ENCODE data around the gene VSIG10L. TPM values are rescaled to one million over a fixed set of nuclear protein-coding genes. Genes with fewer than 3 reads are reported as not detected.

The VSIG10L gene
- total RNA-seq, 1 donor from 2014 or later: 4.2 TPM

DNA sequence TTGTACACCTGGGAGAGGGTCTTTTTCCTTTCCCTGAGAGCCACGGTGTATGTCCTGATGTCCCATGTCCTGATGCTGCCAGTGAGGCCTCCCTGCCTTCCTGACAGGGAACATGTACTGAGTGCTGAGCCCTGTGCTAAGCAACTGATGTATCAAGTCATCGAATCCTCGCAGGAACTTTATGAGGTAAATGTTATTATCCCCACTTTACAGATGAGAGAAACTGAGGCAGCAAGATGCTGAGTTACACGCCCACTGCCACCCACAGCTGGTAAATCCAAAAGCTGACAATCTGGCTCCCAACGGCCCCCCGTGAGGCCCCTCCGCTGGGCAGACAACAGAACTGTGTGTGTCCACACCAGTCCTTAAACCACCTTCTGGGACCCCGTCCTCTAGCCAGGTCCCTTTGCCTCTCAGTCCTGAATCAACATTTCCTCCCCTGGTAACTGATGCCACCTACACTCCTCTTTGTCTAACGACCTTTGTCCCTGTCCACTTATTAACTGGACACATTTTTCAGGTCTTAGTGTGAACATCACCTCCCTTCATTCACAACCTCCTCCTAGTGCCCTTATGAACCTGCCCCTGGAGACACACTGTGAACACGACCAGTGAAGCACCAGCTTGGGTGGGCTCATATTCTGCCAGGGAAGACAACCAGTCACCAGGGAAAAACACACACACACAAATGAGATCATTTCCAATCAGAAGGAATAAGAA, 5.4 kb upstream of the VSIG10L start:
- Mint-ChIP-seq H3K27me3 (ENCODE audit: low read depth, unreplicated experiment) (peaks cover 8% of the 10 kb centered on the region), H3K27ac (ENCODE audit: unreplicated experiment) (no peak overlapping the region), H3K9me3 (ENCODE audit: unreplicated experiment) (no peaks in the 10 kb centered on the region), H3K4me3 (ENCODE audit: unreplicated experiment) (no peak overlapping the region), H3K4me1 (ENCODE audit: low read depth, unreplicated experiment) (no peaks in the 10 kb centered on the region), H3K36me3 (ENCODE audit: low read depth, unreplicated experiment) (peaks cover 32% of the 10 kb centered on the region)
- DNase-seq (ENCODE audit: low read depth) (no peak), FAIRE-seq (no peak)
- H3K27me3 ChIP-seq (ENCODE audit: insufficient read depth, low read length): no peaks in the 10 kb centered on the region
- no peaks in the 10 kb centered on the region for H3K4me1 ChIP-seq (ENCODE audit: insufficient read depth, low read length)
- no peaks in the 10 kb centered on the region for H3K79me2 ChIP-seq (ENCODE audit: insufficient read depth, low read length)
- no peaks in the 10 kb centered on the region for H4K20me1 ChIP-seq (ENCODE audit: insufficient read depth, low read length)
- TF ChIP-seq, protein P1, sequence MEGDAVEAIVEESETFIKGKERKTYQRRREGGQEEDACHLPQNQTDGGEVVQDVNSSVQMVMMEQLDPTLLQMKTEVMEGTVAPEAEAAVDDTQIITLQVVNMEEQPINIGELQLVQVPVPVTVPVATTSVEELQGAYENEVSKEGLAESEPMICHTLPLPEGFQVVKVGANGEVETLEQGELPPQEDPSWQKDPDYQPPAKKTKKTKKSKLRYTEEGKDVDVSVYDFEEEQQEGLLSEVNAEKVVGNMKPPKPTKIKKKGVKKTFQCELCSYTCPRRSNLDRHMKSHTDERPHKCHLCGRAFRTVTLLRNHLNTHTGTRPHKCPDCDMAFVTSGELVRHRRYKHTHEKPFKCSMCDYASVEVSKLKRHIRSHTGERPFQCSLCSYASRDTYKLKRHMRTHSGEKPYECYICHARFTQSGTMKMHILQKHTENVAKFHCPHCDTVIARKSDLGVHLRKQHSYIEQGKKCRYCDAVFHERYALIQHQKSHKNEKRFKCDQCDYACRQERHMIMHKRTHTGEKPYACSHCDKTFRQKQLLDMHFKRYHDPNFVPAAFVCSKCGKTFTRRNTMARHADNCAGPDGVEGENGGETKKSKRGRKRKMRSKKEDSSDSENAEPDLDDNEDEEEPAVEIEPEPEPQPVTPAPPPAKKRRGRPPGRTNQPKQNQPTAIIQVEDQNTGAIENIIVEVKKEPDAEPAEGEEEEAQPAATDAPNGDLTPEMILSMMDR (IDR thresholded peaks at IDR 0.05; ENCODE audit: insufficient read depth, low read depth, low read length): no peak
- TF ChIP-seq EZH2 (IDR thresholded peaks at IDR 0.05; ENCODE audit: insufficient read depth, low read length): no peak
- H3K36me3 ChIP-seq (ENCODE audit: insufficient read depth, low read length): no peaks in the 10 kb centered on the region
- no peak overlapping the region for H3K9ac ChIP-seq (ENCODE audit: low read length)
- no peak overlapping the region for H3K4me2 ChIP-seq (ENCODE audit: low read length)
- H3K9me3 ChIP-seq (ENCODE audit: insufficient read depth, low read depth, low read length): no peaks in the 10 kb centered on the region
- H2AFZ ChIP-seq (ENCODE audit: low read depth, low read length): no peak overlapping the region
- no peak overlapping the region for H3K27ac ChIP-seq (ENCODE audit: low read depth, low read length)
- no peak overlapping the region for H3K4me3 ChIP-seq (ENCODE audit: insufficient read depth, low read depth, low read length)

DNA sequence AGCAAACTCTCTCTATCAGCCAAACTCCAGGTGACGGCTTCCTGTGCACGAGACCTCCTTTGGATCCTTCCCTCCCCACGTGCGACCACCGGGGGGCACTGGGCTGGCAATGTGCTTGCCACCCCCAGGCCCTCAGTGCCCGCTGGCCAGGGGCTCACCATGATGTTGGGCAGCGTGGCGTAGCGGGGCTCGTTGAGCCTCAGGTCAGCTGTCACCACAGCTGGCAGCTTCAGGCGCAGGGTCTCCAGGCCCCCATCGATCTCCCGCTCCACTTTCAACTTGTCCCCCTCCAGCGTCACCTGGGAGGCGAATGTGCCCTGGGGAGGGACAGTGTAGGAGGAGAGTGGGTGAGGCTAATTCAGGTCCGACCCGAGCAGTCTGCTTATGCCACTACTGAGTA, 4.8 kb upstream of the VSIG10L start:
- Mint-ChIP-seq H3K27me3 (ENCODE audit: low read depth, unreplicated experiment) (peaks cover 10% of the 10 kb centered on the region), H3K4me3 (ENCODE audit: unreplicated experiment) (no peak overlapping the region), H3K9me3 (ENCODE audit: unreplicated experiment) (no peaks in the 10 kb centered on the region), H3K36me3 (ENCODE audit: low read depth, unreplicated experiment) (peaks cover 26% of the 10 kb centered on the region), H3K4me1 (ENCODE audit: low read depth, unreplicated experiment) (no peaks in the 10 kb centered on the region), H3K27ac (ENCODE audit: unreplicated experiment) (no peak overlapping the region)
- Histone ChIP-seq H3K4me1 (ENCODE audit: insufficient read depth, low read length) (no peaks in the 10 kb centered on the region), H3K9me3 (ENCODE audit: insufficient read depth, low read depth, low read length) (no peaks in the 10 kb centered on the region), H3K27ac (ENCODE audit: low read depth, low read length) (no peak overlapping the region), H3K4me3 (ENCODE audit: insufficient read depth, low read depth, low read length) (no peak overlapping the region), H3K9ac (ENCODE audit: low read length) (no peak overlapping the region), H3K4me2 (ENCODE audit: low read length) (no peak overlapping the region), H4K20me1 (ENCODE audit: insufficient read depth, low read length) (no peaks in the 10 kb centered on the region), H3K36me3 (ENCODE audit: insufficient read depth, low read length) (no peaks in the 10 kb centered on the region), H3K27me3 (ENCODE audit: insufficient read depth, low read length) (no peaks in the 10 kb centered on the region), H2AFZ (ENCODE audit: low read depth, low read length) (no peak overlapping the region), H3K79me2 (ENCODE audit: insufficient read depth, low read length) (no peaks in the 10 kb centered on the region)
- TF ChIP-seq EZH2 (IDR thresholded peaks at IDR 0.05; ENCODE audit: insufficient read depth, low read length): no peak
- TF ChIP-seq, protein P1 (IDR thresholded peaks at IDR 0.05; ENCODE audit: insufficient read depth, low read depth, low read length): no peak
- no peak for DNase-seq (ENCODE audit: low read depth)
- FAIRE-seq: no peak

DNA sequence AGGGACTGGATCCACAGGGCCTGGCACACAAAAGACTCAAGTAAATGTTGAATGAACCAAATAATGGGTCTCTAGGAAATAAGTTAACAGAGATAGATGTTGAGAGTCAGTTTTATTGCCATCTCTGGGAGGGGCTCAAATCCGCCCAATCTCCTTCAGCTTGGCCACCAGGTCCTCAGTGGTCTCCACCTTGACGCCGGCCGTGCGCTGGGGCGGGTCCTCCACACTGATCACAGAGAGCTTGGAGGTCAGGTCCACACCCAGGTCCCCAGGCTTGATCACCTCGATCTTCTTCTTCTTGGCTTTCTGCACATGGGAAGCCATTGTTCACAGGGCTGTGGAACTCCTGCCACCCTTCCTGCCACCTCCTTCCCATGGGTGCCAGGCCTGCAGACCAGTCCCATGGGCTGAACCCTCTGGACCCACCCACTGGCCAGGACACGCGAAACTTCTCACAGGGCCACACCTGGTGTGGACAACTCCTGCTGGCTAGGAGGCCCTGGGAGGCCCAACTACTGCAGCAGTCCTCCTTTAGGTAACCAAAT, 3.2 kb upstream of the VSIG10L start:
- H3K9ac ChIP-seq (ENCODE audit: low read length): no peak overlapping the region
- no peaks in the 10 kb centered on the region for H3K9me3 ChIP-seq (ENCODE audit: insufficient read depth, low read depth, low read length)
- Mint-ChIP-seq H3K27ac (ENCODE audit: unreplicated experiment) (no peak overlapping the region), H3K4me1 (ENCODE audit: low read depth, unreplicated experiment) (no peaks in the 10 kb centered on the region), H3K27me3 (ENCODE audit: low read depth, unreplicated experiment) (peaks cover 17% of the 10 kb centered on the region), H3K4me3 (ENCODE audit: unreplicated experiment) (no peak overlapping the region), H3K9me3 (ENCODE audit: unreplicated experiment) (no peaks in the 10 kb centered on the region), H3K36me3 (ENCODE audit: low read depth, unreplicated experiment) (peaks cover 17% of the 10 kb centered on the region)
- no peak for TF ChIP-seq EZH2 (IDR thresholded peaks at IDR 0.05; ENCODE audit: insufficient read depth, low read length)
- TF ChIP-seq, protein P1 (IDR thresholded peaks at IDR 0.05; ENCODE audit: insufficient read depth, low read depth, low read length): no peak
- DNase-seq (ENCODE audit: low read depth) (no peak), FAIRE-seq (no peak)
- no peak overlapping the region for H3K4me2 ChIP-seq (ENCODE audit: low read length)
- H3K79me2 ChIP-seq (ENCODE audit: insufficient read depth, low read length): no peaks in the 10 kb centered on the region
- H3K27ac ChIP-seq (ENCODE audit: low read depth, low read length): no peak overlapping the region
- H3K4me3 ChIP-seq (ENCODE audit: insufficient read depth, low read depth, low read length): no peak overlapping the region
- H4K20me1 ChIP-seq (ENCODE audit: insufficient read depth, low read length): no peaks in the 10 kb centered on the region
- no peaks in the 10 kb centered on the region for H3K27me3 ChIP-seq (ENCODE audit: insufficient read depth, low read length)
- no peak overlapping the region for H2AFZ ChIP-seq (ENCODE audit: low read depth, low read length)
- H3K36me3 ChIP-seq (ENCODE audit: insufficient read depth, low read length): no peaks in the 10 kb centered on the region
- H3K4me1 ChIP-seq (ENCODE audit: insufficient read depth, low read length): peaks cover 2% of the 10 kb centered on the region

Data from astrocyte (in vitro differentiated cells and primary cell).